GOT3 (cell line): ENCODE data around the gene FMNL3.

Experiments
- DNase-seq: peaks from one replicate; lab custom pipeline; 2025; ENCODE audit warnings: mixed read lengths; lab: John Stamatoyannopoulos, UW

The FMNL3 gene

GRCh38 chr12:49674318-49674981 lies 32.8 kb downstream of the FMNL3 start:
- DNase-seq, result no peak

- DNase-seq, result peak; percentile 54
Measured at GRCh38 chr12:49673446-49674317, 33.5 kb downstream of the FMNL3 start.

GRCh38 chr12:49672301-49673217 lies 34.6 kb downstream of the FMNL3 start:
- no peak for DNase-seq

- no peak for DNase-seq
Measured at GRCh38 chr12:49671031-49671765, 36.0 kb downstream of the FMNL3 start.

GRCh38 chr12:49669796-49670195 lies 37.4 kb downstream of the FMNL3 start:
- no peak for DNase-seq

GRCh38 chr12:49667325-49668090 lies 39.7 kb downstream of the FMNL3 start:
- no peak for DNase-seq

- no peak for DNase-seq
Measured at GRCh38 chr12:49666176-49666575, 41.0 kb downstream of the FMNL3 start.

- no peak for DNase-seq
Measured at GRCh38 chr12:49665384-49665783, 41.8 kb downstream of the FMNL3 start.

GRCh38 chr12:49664591-49665239 lies 42.5 kb downstream of the FMNL3 start:
- no peak for DNase-seq

GRCh38 chr12:49664167-49664566 lies 43.0 kb downstream of the FMNL3 start:
- no peak for DNase-seq

GRCh38 chr12:49662998-49663843 lies 44.0 kb downstream of the FMNL3 start:
- DNase-seq, result no peak

- no peak for DNase-seq
Measured at GRCh38 chr12:49661746-49662145, 45.5 kb downstream of the FMNL3 start.

GRCh38 chr12:49661191-49661590 lies 46.0 kb downstream of the FMNL3 start:
- DNase-seq, result no peak

GRCh38 chr12:49659753-49660152 lies 47.5 kb downstream of the FMNL3 start:
- DNase-seq, result no peak

- no peak for DNase-seq
Measured at GRCh38 chr12:49658276-49658675, 48.9 kb downstream of the FMNL3 start.

GRCh38 chr12:49655595-49656236 lies 51.5 kb downstream of the FMNL3 start:
- no peak for DNase-seq

- no peak for DNase-seq
Measured at GRCh38 chr12:49654715-49655114, 52.5 kb downstream of the FMNL3 start.

- no peak for DNase-seq
Measured at GRCh38 chr12:49652921-49653520, 54.2 kb downstream of the FMNL3 start.
